Right lung (tissue), 10 donors: ENCODE results near the gene ARHGEF19. TPM values are rescaled to one million over a fixed set of nuclear protein-coding genes. Genes with fewer than 3 reads are reported as not detected.
"Not testable (repeated sequence)": the region's sequence is repeated elsewhere in the genome, so short reads cannot be mapped to it uniquely, and the experiment has no call there.

Experiments
- DNase-seq, 2 donors: peaks; one replicate each; pipeline ENCODE4 v3.0.0-alpha.2; 2013
- long read RNA-seq, 8 donors: transcript quantifications; one replicate each; lab custom pipeline, GENCODE V29; 2026
- polyA plus RNA-seq, 5 donors: library from polyadenylated mRNA; unstranded; fragments of 120-200 nt; gene quantifications; one replicate each; pipeline versions ENCODE4 v1.2.1 to v1.2.3, GENCODE V29; 2013; ENCODE audit warnings: inconsistent platforms in 1 of 5, low replicate concordance in 1 of 5; ENCODE audit not compliant: insufficient read length in 5 of 5, insufficient read depth in 1 of 5

Gene ARHGEF19
- polyA plus RNA-seq: 10 to 100 TPM; 43.0 to 66.2 (median 59.9) TPM
- long read RNA-seq, donor 1, transcript ARHGEF19-201 (16 exons, 3,029 nt): major isoform, 12 of 12 reads
- long read RNA-seq, donor 1, partial matches to known transcripts: 0 of 12 reads
- long read RNA-seq, donor 1, other reads (novel, unspliced or antisense): 0 of 12 reads
- long read RNA-seq, donor 2, partial matches to known transcripts: 0 of 4 reads
- long read RNA-seq, donor 2, other reads (novel, unspliced or antisense): 0 of 4 reads
- long read RNA-seq, donor 3, partial matches to known transcripts: 0 of 3 reads
- long read RNA-seq, donor 3, other reads (novel, unspliced or antisense): 0 of 3 reads
- long read RNA-seq, donor 4, partial matches to known transcripts: 0 of 4 reads
- long read RNA-seq, donor 4, other reads (novel, unspliced or antisense): 0 of 4 reads
- long read RNA-seq, donor 5, partial matches to known transcripts: 0 of 3 reads
- long read RNA-seq, donor 5, other reads (novel, unspliced or antisense): 0 of 3 reads
- long read RNA-seq, donor 6, transcript ARHGEF19-201 (16 exons, 3,029 nt): major isoform, 6 of 47 reads
- long read RNA-seq, donor 6, partial matches to known transcripts: 41 of 47 reads
- long read RNA-seq, donor 6, other reads (novel, unspliced or antisense): 0 of 47 reads
- long read RNA-seq, donor 7, transcript ARHGEF19-201 (16 exons, 3,029 nt): major isoform, 8 of 8 reads
- long read RNA-seq, donor 7, partial matches to known transcripts: 0 of 8 reads
- long read RNA-seq, donor 7, other reads (novel, unspliced or antisense): 0 of 8 reads
- long read RNA-seq, donor 8, partial matches to known transcripts: 0 of 3 reads
- long read RNA-seq, donor 8, other reads (novel, unspliced or antisense): 0 of 3 reads

DNA sequence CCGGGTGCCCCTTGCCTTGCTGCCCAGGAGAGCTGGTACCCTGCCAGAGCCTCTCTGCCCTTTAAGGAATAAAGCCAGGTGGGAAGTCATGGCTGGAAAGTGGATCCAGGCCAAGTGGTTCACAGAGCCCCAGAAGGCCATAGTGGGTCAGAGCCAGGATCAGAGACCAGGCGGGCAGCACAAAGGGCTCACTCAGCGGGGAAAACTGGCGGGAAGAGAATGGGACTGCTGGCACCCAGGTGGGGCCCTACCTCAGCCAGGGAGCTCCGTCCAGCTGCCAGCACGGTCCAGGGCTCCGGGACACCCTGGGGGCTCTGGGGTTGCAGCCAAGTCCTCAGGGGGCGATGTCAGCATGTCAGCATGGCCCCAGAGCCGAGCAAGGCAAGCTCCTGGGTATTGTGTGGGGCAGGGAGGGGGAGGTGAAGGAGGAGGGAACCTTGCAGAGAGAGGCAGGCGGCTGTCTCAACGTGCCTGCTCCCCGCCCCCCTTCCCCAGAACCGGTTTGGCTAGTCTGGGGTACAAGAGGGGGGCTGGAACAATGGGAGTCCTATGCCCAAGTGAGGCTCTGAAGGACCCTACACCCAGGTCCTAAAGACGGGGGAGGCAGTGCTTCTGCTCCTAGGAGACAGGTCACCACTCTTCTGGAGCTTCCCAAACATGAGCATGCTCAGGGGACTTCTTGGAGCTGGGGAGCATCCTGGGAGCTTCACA, at the start of gene ARHGEF19:
ARHGEF19 (minus strand) TSS at position 402 of the 711 bp plus-strand sequence. CDS start 3,598 bp downstream, outside the sequence.
- DNase-seq: peak; percentile 74

DNA sequence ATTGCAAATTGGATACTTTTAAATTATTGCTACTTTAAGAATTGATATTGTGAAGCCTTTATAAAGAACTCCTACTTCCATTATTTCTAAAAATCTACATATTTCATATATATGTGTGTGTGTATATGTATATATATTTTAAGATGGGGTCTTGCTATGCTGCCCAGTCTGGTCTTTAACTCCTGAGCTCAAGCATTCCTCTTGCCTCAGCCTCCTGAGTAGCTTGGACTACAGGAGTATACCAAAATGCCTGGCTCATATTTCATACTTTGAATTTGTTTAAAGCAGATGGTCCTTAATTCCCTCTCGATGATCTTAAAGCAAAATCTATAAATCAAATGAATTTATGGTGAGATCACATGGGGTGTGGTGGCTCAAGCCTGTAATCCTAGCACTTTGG, 49.6 kb upstream of the ARHGEF19 start:
- no peak for DNase-seq

GRCh38 chr1:16260814-16261213, 48.4 kb upstream of the ARHGEF19 start:
- DNase-seq: no peak

DNA sequence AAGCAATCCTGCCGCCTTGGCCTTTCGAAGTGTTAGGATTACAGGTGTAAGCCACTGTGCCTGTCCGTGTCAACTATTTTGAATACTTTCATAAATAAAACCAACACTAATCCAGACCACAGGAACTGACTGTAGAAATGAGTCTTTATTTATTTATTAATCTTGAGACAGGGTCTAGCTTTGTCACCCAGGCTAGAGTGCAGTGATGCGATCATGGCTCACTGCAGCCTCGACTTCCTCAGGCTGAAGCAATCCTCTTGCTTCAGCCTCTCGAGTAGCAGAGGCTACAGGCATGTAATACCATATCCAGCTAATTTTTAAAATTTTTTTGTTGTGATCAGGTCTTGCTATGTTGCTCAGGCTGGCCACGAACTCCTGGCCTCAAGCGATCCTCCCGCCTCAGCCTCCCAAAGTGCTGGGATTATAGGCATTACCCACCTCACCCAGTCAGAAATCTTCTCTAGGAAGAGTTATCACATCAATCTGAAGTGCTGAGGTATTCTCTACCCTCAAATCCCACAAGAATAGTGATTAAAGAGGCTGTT, 46.2 kb upstream of the ARHGEF19 start:
- no peak for DNase-seq

GRCh38 chr1:16257968-16258367, 45.5 kb upstream of the ARHGEF19 start:
- DNase-seq: no peak

GRCh38 chr1:16257556-16257955, 45.1 kb upstream of the ARHGEF19 start:
- DNase-seq: not testable (repeated sequence)

DNA sequence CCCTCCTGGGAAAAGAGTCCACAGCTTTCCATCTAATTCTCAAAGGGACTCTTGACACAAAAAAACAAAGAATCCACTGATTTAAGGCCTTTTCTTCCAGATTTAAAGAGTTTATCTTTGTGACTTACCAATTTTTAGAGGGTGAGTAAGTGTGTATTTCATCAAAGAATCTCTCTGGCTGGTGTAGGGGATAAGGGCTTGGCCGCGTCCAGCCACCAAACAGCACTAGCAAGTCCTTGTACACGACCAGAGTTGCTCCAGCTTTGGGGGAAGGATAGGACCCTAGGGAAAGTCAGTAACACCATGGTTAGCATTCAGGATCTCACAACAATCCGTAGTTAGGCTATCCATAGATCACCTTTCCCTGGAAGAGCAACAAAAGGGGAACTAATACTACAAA, 44.0 kb upstream of the ARHGEF19 start:
- DNase-seq: no peak

- DNase-seq: no peak
Measured at GRCh38 chr1:16254263-16254928, 41.9 kb upstream of the ARHGEF19 start.

DNA sequence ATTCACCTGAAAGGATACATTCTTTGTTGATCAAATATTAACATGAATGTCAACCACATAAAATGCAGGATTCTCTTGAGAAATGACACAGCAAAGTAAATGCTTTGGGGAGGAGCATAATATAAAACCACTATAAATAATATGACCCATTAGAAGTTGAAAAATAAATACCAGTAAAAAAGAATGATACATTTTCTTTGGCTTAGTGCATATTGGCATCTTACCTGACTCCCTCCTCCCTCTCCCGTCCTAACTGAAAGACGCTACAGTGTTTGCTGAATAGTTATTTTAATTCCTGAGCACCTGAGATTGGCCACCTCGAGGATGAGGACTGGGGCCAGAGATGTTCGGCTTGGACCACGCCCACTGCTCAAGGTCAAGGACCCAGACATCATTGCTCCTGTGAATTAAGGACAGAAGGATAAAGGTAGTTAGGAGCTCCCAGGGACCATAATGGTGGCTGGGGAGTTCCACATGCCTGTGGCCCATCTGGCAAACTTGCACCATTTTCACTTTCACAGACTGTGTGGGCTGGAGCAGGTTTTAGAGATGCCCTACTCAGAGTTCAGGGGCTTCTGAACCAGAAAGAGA, 41.0 kb upstream of the ARHGEF19 start:
- no peak for DNase-seq

DNA sequence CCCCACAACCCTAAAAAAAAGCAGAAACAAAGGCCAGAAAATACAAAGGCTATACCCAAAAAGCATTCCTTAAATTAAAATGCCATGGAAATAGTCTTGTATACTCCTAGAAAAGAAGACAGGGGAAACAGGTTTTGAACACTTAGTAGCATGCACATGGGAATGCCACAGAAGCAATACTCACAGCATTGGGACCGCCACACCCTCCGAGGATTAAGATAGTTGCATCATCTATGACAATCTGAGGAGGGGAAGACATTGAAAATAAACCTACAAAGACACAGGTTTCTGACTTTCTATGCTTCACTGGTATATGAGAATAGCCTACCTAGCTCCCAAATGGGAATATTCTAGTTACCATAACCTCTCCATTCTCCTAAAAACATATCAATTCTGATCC, 40.5 kb upstream of the ARHGEF19 start:
- DNase-seq: no peak

GRCh38 chr1:16251381-16251780, 38.9 kb upstream of the ARHGEF19 start:
- no peak for DNase-seq

DNA sequence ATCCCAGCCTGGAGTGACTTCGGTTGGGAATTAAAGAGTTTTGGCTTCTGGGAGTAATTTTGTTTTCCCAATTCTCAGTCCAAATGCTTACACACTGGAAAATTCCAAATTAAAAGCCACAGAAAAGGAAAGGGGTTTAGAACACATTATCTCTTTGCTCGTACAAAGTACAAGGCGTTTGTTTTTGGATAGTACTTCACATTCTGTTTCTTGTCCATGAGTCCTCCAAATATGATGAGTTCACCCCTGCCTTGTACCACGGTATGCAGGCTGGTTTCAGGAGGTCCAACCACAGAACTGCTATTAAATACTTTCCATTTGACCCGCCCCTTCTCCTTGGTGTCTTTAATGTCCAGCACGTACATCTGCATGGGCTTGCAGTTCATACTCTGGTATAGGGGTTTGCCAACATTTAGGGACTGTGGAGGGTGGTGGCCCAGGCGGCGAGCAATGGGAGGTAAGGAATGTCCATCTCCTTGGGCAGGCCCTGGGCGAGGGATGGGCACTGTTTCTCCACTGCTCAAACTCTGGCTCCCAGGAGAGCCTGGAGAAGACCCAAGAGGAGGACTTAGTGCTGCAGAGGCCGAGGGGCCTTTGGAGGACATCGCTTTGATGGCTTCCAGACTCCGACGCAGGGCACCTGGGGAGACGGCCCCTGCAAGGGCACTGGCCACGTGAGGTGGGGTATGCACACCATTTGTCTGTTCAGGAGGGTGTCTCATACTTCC, 38.2 kb upstream of the ARHGEF19 start:
- DNase-seq: no peak

DNA sequence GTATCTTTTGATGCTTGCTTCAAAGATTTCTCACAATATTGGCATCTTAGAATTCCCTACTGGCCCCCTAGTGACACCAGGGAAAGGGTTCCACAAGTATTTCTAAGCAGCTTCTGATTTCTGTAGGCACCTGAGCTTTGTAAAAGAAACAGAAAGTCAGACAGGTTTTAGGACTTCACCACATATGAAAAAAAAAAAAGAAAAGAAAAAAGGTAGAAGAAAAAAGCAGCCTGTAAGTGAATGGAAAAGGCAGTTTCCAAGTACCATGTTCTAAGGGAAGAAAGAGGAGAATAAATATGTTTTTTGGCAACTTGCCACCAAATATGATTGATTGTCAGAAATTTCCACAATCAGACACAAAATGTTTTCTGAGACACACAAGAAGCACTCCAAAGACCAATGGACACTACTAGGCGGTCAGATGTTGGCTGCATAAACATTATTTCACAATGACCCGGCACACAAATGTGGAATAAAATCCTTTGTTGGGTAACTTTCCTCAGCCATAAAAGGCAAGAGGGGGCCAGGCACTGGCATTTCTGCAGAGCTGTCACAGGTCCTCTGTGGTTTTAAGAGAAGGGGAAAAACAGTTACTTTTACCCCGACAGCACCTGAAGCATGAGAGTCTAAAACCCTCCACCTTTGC, 37.3 kb upstream of the ARHGEF19 start:
- peak; percentile 80 to 89 for DNase-seq

GRCh38 chr1:16248603-16249516, 36.4 kb upstream of the ARHGEF19 start:
- peak; percentile 79 to 86 for DNase-seq

DNA sequence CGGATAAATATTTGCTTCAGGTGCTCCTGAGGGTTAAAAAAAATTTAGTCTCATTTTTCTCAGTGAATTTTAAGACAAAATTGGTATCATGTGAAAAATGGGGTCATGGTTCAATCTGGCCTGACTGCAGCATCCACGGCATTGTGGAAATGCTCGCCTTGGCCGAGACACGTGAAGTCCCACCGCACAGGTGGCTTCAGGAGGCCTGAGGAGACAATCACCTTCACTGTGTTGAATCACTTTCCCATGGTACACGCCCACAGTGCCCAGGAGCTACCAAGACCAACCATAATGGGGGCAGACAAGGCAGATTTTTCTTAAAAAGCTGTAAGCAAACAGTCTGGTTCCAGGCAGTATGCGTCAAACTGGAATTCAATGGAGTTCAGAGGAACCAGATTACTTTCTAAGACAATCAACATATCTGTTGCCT, 35.6 kb upstream of the ARHGEF19 start:
- no peak for DNase-seq

GRCh38 chr1:16247441-16247840, 35.0 kb upstream of the ARHGEF19 start:
- no peak for DNase-seq

DNA sequence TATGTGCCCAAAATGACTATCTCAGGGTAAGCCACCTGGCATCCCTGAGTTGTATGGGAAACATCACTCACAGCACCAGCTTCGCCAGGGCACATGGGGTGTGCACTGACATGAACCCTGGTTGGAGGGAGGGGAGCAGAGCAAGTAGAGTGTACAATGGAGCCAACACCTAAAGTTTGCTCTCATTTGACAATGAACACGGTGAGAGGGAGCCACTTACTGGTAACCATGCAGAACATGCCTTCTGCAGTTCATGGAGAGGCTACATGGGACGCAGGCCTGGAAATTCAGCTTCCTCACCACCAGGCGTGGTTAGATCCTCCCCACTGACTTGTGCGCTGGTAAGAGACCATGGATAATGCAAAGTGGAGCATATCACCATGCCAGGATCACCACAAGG, 34.5 kb upstream of the ARHGEF19 start:
- no peak for DNase-seq

GRCh38 chr1:16246239-16246638, 33.8 kb upstream of the ARHGEF19 start:
- not testable (repeated sequence) for DNase-seq
